Measurements from ENCODE around the gene FSTL4. TPM values are rescaled to one million over a fixed set of nuclear protein-coding genes. Genes with fewer than 3 reads are reported as not detected.

The FSTL4 gene
- total RNA-seq, 1 experiment from 2014 or later: 0.40 TPM

- DNase-seq (ENCODE audit: low read depth): no peak
These were observed 345.8 kb downstream of the FSTL4 start for GRCh38 chr5:133266527-133266878.

GRCh38 chr5:133265720-133266526 lies 346.4 kb downstream of the FSTL4 start:
- peak; percentile 92 for DNase-seq (ENCODE audit: low read depth)

- DNase-seq (ENCODE audit: low read depth): no peak
These were observed 347.1 kb downstream of the FSTL4 start for GRCh38 chr5:133265257-133265656.

GRCh38 chr5:133262690-133263089 lies 349.7 kb downstream of the FSTL4 start:
- no peak for DNase-seq (ENCODE audit: low read depth)

GRCh38 chr5:133261993-133262392 lies 350.3 kb downstream of the FSTL4 start:
- DNase-seq (ENCODE audit: low read depth): no peak

- DNase-seq (ENCODE audit: low read depth): no peak
These were observed 351.6 kb downstream of the FSTL4 start for GRCh38 chr5:133260715-133261114.

- DNase-seq (ENCODE audit: low read depth): no peak
These were observed 352.9 kb downstream of the FSTL4 start for GRCh38 chr5:133259199-133259997.

GRCh38 chr5:133257977-133258376 lies 354.4 kb downstream of the FSTL4 start:
- DNase-seq (ENCODE audit: low read depth): no peak

GRCh38 chr5:133256276-133256675 lies 356.1 kb downstream of the FSTL4 start:
- DNase-seq (ENCODE audit: low read depth): no peak

GRCh38 chr5:133254803-133255202 lies 357.5 kb downstream of the FSTL4 start:
- no peak for DNase-seq (ENCODE audit: low read depth)

- DNase-seq (ENCODE audit: low read depth): no peak
These were observed 358.7 kb downstream of the FSTL4 start for GRCh38 chr5:133253671-133254070.

- DNase-seq (ENCODE audit: low read depth): no peak
These were observed 359.3 kb downstream of the FSTL4 start for GRCh38 chr5:133253070-133253469.

GRCh38 chr5:133252133-133252480 lies 360.2 kb downstream of the FSTL4 start:
- DNase-seq (ENCODE audit: low read depth): no peak

- DNase-seq (ENCODE audit: low read depth): no peak
These were observed 360.8 kb downstream of the FSTL4 start for GRCh38 chr5:133251296-133252132.

GRCh38 chr5:133250527-133250926 lies 361.8 kb downstream of the FSTL4 start:
- DNase-seq (ENCODE audit: low read depth): no peak

- no peak for DNase-seq (ENCODE audit: low read depth)
These were observed 362.7 kb downstream of the FSTL4 start for GRCh38 chr5:133249593-133249992.

- peak; percentile 97 for DNase-seq (ENCODE audit: low read depth)
These were observed 364.3 kb downstream of the FSTL4 start for GRCh38 chr5:133247881-133248624.

- DNase-seq (ENCODE audit: low read depth): no peak
These were observed 365.1 kb downstream of the FSTL4 start for GRCh38 chr5:133247151-133247709.

GRCh38 chr5:133246376-133247150 lies 365.8 kb downstream of the FSTL4 start:
- peak; percentile 42 for DNase-seq (ENCODE audit: low read depth)

GRCh38 chr5:133246053-133246370 lies 366.3 kb downstream of the FSTL4 start:
- DNase-seq (ENCODE audit: low read depth): no peak

All from LHCN-M2 (cell line).